Left ventricle myocardium superior (tissue), 1 donor: ENCODE data around the gene UTY. TPM values are rescaled to one million over a fixed set of nuclear protein-coding genes. Genes with fewer than 3 reads are reported as not detected.

Experiments used
- ATAC-seq: fragments of 200-7000 bp; cut with Tn5 transposase; one replicate; pipeline ENCODE4 v1.9.1; 2020; ENCODE audit warnings: mild to moderate bottlenecking, moderate library complexity
- DNase-seq: peaks from one replicate; pipeline ENCODE4 v3.0.0-alpha.2; 2020
- intact Hi-C: fragments of 100-400 bp; cut with micrococcal nuclease; formaldehyde crosslinking; loops from one replicate; pipeline ENCODE4 v1.11.0; 2022
- total RNA-seq: library from RNA; stranded (reverse); fragmentation: NEBNext Ultra II Directional; extraction: Animal tissue kit (Norgen Biotek cat#: 25700); gene quantifications from one replicate; pipeline ENCODE4 v1.2.1, GENCODE V29; 2021
- donor health status: DM: no; HTN: yes; CAD: no; lungs with severe emphysema.

The UTY gene
- total RNA-seq, 1 donor from 2014 or later: 11.0 TPM

DNA sequence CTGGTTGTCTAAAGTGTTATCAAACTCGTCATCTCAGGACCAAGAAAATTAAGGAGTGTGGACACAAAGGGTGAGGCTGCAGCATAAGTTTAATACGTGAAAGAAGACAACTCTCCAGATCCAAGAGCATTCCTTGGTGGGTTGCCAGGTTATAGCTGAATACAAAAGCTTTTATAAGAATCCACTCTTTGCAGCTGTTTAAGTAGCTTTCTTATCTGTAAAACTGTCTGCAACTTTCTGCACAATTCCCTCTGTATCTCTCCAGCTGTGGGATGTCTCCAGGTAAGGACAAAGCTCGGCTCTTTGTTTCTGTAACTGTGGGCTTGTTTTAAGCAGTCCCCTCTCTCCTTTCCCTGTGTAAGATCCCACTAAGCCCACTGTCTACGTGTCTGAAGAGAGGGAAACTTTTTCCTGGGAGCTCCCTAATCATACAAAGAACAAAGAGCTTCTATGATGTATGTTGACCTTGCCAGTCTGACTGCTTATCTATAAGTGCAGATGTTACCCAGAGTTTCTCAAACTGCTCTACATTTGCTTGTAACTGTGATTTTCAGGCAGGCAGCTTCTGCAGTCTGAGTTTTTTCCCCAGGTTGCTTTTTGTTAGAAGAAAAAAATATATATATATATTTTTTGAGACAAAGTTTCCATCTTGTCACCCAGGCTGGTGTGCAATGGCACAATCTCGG, 268.7 kb downstream of the UTY start:
- intact Hi-C loops: no loop called here
- ATAC-seq: no peak
- DNase-seq: no peak

- intact Hi-C loops: no loop called here
- DNase-seq (no peak), ATAC-seq (no peak)
Observed at GRCh38 chrY:13205214-13205613, 274.6 kb downstream of the UTY start.

Other genes with a start within 250 kb of the UTY start
- 0.59 TPM for gene TMSB4Y, start 223.9 kb upstream of the UTY start, total RNA-seq